ENCODE results near the gene RCAN1.

DNA sequence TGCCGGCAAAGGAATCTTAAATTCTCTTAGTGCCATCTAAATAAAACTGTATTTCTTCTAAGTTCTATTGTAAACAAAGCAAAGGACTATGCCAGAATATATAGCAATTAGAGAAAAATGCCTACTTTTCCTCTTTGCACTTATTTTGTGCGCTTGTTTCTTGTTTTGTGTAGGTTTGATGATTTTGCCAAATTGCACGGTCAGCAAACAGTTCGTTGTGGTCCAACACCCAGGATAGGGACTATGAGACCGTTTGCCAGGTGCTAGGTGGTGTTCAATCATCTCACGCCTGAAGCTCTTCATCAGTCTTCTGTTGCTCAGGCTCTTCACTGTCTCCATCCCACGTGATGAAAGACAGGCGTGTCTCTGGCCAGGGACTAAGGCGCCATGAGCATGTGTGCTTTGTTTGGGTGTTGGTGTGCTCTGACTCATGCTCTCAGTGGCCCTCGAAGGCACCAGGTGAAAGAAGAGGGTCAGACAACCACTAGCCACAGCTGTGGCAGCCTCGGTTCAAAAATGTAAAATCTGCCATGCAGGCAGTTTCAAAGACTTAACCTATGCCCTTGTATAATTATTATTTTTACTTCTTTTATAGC is 66.0 kb downstream of the RCAN1 start:
- TF ChIP-seq POLR2A (IDR thresholded peaks at IDR 0.05) = no peak
- TF ChIP-seq, protein P1, sequence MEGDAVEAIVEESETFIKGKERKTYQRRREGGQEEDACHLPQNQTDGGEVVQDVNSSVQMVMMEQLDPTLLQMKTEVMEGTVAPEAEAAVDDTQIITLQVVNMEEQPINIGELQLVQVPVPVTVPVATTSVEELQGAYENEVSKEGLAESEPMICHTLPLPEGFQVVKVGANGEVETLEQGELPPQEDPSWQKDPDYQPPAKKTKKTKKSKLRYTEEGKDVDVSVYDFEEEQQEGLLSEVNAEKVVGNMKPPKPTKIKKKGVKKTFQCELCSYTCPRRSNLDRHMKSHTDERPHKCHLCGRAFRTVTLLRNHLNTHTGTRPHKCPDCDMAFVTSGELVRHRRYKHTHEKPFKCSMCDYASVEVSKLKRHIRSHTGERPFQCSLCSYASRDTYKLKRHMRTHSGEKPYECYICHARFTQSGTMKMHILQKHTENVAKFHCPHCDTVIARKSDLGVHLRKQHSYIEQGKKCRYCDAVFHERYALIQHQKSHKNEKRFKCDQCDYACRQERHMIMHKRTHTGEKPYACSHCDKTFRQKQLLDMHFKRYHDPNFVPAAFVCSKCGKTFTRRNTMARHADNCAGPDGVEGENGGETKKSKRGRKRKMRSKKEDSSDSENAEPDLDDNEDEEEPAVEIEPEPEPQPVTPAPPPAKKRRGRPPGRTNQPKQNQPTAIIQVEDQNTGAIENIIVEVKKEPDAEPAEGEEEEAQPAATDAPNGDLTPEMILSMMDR (IDR thresholded peaks at IDR 0.05) = no peak
